ENCODE results near the gene RBFOX2.

The RBFOX2 gene

DNA sequence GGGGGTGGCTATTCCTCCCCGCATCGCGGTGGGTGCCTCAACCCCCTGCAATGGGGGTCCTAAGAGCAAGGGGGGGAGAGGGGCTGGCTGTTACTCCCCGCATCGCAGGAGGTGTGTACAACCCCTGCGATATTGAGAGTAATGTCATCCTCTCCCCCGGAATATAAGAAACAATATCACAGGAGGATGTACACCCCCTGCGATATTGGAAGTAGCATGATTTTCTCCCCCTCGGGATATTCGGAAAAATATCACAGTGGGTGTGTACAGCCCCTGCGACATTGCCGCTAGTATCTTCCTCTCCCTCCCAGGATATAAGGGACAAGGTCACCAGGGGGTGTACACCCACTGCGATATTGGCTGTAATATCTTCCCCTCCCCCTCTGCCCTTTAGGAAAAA is 333.4 kb downstream of the RBFOX2 start:
- H3K4me1 ChIP-seq (ENCODE audit: control insufficient read depth, insufficient read depth, low read length, poor library complexity, severe bottlenecking) = no peaks in the 10 kb centered on the region
- no peak overlapping the region for H3K4me3 ChIP-seq (ENCODE audit: insufficient read depth, low read depth, low read length, poor library complexity, severe bottlenecking)
- H3K27ac ChIP-seq (ENCODE audit: insufficient read depth, low read length, poor library complexity, severe bottlenecking) = no peak overlapping the region
- H3K9me3 ChIP-seq (ENCODE audit: control insufficient read depth, low read length) = no peaks in the 10 kb centered on the region
- H3K36me3 ChIP-seq (ENCODE audit: control insufficient read depth, insufficient read depth, low read length) = no peaks in the 10 kb centered on the region
- no peaks in the 10 kb centered on the region for H3K27me3 ChIP-seq (replicated peaks; ENCODE audit: control insufficient read depth, insufficient read depth, low read length, poor library complexity, severe bottlenecking)
- no peak for DNase-seq

DNA sequence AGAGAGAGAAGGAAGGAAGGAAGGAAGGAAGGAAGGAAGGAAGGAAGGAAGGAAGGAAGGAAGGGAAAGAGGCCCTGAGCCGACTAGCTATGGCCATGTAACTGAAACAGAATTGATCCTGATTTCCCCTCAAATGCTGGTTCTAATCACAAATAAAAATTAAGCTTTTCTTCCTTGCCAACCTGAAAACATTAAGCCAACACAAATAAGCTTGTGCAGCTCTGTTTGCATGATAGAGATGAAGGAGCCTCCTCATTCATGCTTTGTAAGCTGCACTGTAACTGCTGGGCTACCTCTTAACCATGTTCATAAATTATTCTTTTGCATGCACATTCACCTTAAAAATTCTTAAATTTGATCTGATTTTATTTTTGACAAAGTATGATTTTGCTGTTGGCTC is 338.6 kb downstream of the RBFOX2 start:
- DNase-seq = no peak
- Histone ChIP-seq H3K27me3 (replicated peaks; ENCODE audit: control insufficient read depth, insufficient read depth, low read length, poor library complexity, severe bottlenecking) (no peaks in the 10 kb centered on the region), H3K36me3 (ENCODE audit: control insufficient read depth, insufficient read depth, low read length) (no peaks in the 10 kb centered on the region), H3K4me1 (ENCODE audit: control insufficient read depth, insufficient read depth, low read length, poor library complexity, severe bottlenecking) (no peaks in the 10 kb centered on the region), H3K9me3 (ENCODE audit: control insufficient read depth, low read length) (no peaks in the 10 kb centered on the region), H3K27ac (ENCODE audit: insufficient read depth, low read length, poor library complexity, severe bottlenecking) (no peak overlapping the region), H3K4me3 (ENCODE audit: insufficient read depth, low read depth, low read length, poor library complexity, severe bottlenecking) (no peak overlapping the region)

DNA sequence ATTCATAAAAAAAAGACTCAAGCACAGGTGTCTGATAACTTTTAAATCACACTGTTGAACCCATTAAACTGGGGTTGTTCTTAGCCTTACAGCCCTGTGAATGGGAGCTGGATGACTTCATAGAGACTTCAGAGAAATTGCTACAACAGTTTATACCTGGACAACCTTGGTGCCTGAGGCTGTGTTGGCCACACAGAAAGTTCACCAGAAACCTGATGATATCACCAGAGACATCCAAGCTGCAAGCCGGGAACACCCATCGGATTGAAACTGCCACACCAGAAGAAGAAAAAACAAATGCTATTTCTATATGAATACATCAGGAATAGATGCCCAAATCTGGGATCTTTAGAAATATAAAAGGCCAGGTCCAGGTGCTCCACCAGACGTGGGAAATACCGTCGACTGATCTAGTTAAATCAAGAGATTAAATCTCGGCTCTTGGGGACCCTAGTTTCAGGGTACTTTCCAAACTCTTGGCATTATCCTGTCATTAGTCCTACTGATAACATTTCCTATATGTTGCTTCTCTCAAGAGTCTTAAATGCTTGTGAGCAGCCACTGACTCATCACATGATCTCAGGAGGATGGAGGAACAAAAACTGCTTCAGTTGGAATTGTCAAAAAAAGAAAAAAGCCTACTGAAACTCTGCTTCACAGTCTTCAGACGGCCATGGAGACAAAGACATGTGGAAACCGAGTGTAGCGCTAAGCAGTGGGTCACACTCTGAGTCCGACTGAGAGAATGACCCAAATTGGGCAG is 339.5 kb downstream of the RBFOX2 start:
- no peaks in the 10 kb centered on the region for H3K9me3 ChIP-seq (ENCODE audit: control insufficient read depth, low read length)
- H3K36me3 ChIP-seq (ENCODE audit: control insufficient read depth, insufficient read depth, low read length) = no peaks in the 10 kb centered on the region
- no peak overlapping the region for H3K27ac ChIP-seq (ENCODE audit: insufficient read depth, low read length, poor library complexity, severe bottlenecking)
- DNase-seq = no peak
- no peaks in the 10 kb centered on the region for H3K27me3 ChIP-seq (replicated peaks; ENCODE audit: control insufficient read depth, insufficient read depth, low read length, poor library complexity, severe bottlenecking)
- no peak overlapping the region for H3K4me3 ChIP-seq (ENCODE audit: insufficient read depth, low read depth, low read length, poor library complexity, severe bottlenecking)
- H3K4me1 ChIP-seq (ENCODE audit: control insufficient read depth, insufficient read depth, low read length, poor library complexity, severe bottlenecking) = no peaks in the 10 kb centered on the region
